ENCODE results near the gene LSS.

DNA sequence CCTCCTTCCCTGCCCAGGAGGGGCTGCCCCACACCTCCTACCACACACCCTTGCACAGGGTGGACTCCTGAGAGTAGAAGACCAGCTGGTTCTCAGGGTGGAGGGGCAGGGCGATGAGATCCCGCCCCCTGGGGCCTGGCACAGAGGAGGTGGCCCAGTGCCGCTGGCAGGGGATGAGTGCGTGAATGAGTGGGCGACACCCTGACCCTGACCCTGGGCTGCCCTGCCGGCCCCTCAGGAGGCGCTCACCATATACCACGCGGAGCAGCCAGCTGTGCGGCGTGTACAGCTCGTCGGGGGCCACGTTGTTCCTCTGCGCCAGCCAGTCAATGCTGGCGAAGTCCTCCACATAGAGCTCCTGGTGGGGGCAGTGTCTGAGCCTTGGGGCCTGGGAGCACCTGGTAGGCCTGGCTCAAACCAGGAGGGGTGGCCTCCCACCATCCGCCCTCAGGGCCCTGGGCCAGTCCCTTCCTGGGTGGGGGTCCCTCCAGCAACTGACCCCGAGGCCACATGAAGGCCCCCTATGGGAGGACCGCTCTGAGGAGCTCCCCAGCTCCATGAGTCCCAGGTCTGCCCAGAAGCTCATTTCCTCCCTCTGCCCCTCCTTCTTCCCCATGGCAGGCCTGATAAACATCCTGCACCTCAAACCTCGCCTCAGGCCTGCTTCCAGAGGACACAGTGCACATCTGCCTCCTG is 13.0 kb downstream of the LSS start:
- TF ChIP-seq, protein P1, sequence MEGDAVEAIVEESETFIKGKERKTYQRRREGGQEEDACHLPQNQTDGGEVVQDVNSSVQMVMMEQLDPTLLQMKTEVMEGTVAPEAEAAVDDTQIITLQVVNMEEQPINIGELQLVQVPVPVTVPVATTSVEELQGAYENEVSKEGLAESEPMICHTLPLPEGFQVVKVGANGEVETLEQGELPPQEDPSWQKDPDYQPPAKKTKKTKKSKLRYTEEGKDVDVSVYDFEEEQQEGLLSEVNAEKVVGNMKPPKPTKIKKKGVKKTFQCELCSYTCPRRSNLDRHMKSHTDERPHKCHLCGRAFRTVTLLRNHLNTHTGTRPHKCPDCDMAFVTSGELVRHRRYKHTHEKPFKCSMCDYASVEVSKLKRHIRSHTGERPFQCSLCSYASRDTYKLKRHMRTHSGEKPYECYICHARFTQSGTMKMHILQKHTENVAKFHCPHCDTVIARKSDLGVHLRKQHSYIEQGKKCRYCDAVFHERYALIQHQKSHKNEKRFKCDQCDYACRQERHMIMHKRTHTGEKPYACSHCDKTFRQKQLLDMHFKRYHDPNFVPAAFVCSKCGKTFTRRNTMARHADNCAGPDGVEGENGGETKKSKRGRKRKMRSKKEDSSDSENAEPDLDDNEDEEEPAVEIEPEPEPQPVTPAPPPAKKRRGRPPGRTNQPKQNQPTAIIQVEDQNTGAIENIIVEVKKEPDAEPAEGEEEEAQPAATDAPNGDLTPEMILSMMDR (conservative IDR thresholded peaks at IDR 0.05; ENCODE audit: low read depth in 2 of 2) = no peak
- TF ChIP-seq JUNB (IDR thresholded peaks at IDR 0.05; ENCODE audit: unreplicated experiment) (no peak), EZH2 (IDR thresholded peaks at IDR 0.05; ENCODE audit: low read depth, unreplicated experiment) (no peak), REST (IDR thresholded peaks at IDR 0.05; ENCODE audit: unreplicated experiment) (no peak), EZH2phosphoT487 (IDR thresholded peaks at IDR 0.05; ENCODE audit: unreplicated experiment) (no peak), POLR2AphosphoS5 (IDR thresholded peaks at IDR 0.05; ENCODE audit: low read depth) (no peak), CREB1 (CRISPR knock-in tag; IDR thresholded peaks at IDR 0.05; ENCODE audit: low read depth) (no peak), ZNF114 (CRISPR knock-in tag; IDR thresholded peaks at IDR 0.05) (no peak), NANOG (IDR thresholded peaks at IDR 0.05; ENCODE audit: borderline replicate concordance) (no peak), STAT1 (IDR thresholded peaks at IDR 0.05; ENCODE audit: unreplicated experiment) (no peak), ETS1 (IDR thresholded peaks at IDR 0.05) (no peak), ZNF331 (CRISPR knock-in tag; IDR thresholded peaks at IDR 0.05; ENCODE audit: low read depth) (no peak), ZNF462 (CRISPR knock-in tag; IDR thresholded peaks at IDR 0.05) (no peak)
